Central memory CD8-positive, alpha-beta T cell (primary cell): ENCODE results near the gene BLCAP.
"Not testable (repeated sequence)": the region's sequence is repeated elsewhere in the genome, so short reads cannot be mapped to it uniquely, and the experiment has no call there.

Source experiments
- ATAC-seq: fragments of 150-1000 bp; cut with Tn5 transposase; replicated peaks from 2 replicates; pipeline ENCODE4 v1.10.0; 2022; ENCODE audit warnings: mild to moderate bottlenecking, moderate FRiP score, moderate number of reproducible peaks; ENCODE audit not compliant: poor library complexity, severe bottlenecking; ENCODE audit errors: extremely low read depth
- DNase-seq, 2 donors: peaks; one replicate each; pipeline ENCODE4 v3.0.0; 2021; ENCODE audit warnings: low spot score in 2 of 2
- H3K27ac Mint-ChIP-seq: one replicate; pipeline ENCODE4 v1.8.0; 2022; ENCODE audit warnings: low read depth, mild to moderate bottlenecking, moderate library complexity, mixed read lengths
- H3K27me3 Mint-ChIP-seq: one replicate; pipeline ENCODE4 v1.8.0; 2022; ENCODE audit warnings: mixed read lengths
- H3K36me3 Mint-ChIP-seq: one replicate; pipeline ENCODE4 v1.8.0; 2022; ENCODE audit warnings: mild to moderate bottlenecking, moderate library complexity, mixed read lengths; ENCODE audit not compliant: insufficient read depth
- H3K4me1 Mint-ChIP-seq: one replicate; pipeline ENCODE4 v1.8.0; 2022; ENCODE audit warnings: mixed read lengths
- H3K4me3 Mint-ChIP-seq: one replicate; pipeline ENCODE4 v1.8.0; 2022; ENCODE audit warnings: mild to moderate bottlenecking, moderate library complexity, mixed read lengths
- H3K9me3 Mint-ChIP-seq: one replicate; pipeline ENCODE4 v1.8.0; 2022; ENCODE audit warnings: mixed read lengths

BLCAP gene

DNA sequence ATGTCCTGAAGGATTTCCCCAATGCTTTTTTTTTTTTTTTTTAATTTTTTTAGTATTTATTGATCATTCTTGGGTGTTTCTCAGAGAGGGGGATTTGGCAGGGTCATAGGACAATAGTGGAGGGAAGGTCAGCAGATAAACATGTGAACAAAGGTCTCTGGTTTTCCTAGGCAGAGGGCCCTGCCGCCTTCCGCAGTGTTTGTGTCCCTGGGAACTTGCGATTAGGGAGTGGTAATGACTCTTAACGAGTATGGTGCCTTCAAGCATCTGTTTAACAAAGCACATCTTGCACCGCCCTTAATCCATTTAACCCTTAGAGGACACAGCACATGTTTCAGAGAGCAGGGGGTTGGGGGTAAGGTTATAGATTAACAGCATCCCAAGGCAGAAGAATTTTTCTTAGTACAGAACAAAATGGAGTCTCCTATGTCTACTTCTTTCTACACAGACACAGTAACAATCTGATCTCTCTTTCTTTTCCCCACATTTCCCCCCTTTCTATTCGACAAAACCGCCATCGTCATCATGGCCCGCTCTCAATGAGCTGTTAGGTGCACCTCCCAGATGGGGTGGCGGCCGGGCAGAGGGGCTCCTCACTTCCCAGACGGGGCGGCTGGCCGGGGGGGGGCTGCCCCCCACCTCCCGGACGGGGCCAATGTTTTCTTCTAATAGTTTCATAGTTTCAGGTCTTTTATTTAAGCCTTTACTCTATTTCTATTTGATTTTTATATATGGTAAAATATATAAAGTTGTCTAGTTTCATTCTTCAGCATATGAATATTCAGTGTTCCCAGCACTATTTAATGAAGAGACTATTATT, 22.6 kb upstream of the BLCAP start:
- H3K27me3 Mint-ChIP-seq, result peaks cover 33% of the 10 kb centered on the region
- H3K4me1 Mint-ChIP-seq, H3K36me3 Mint-ChIP-seq, H3K27ac Mint-ChIP-seq, H3K4me3 Mint-ChIP-seq, ATAC-seq, DNase-seq, H3K9me3 Mint-ChIP-seq: not testable (repeated sequence)

DNA sequence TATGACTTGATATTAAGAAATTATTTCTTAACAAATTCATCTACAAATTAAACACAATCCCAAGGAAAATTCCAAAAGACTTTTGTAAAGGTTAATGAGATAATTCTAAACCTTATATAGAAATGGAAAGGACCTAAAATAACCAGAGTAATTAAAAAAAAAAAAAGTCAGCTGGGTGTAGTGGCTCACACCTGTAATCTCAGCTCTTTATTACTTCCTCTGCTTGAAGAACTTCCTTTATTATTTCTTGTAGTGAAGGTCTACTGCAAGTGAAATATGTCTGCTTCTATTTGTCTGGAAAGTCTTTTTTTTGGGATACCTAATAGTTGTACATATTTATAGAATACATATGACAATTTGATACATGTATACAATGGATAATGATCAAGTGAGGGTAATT, 20.2 kb upstream of the BLCAP start:
- no peak overlapping the region for H3K4me3 Mint-ChIP-seq
- H3K4me1 Mint-ChIP-seq, result no peaks in the 10 kb centered on the region
- H3K9me3 Mint-ChIP-seq, result no peaks in the 10 kb centered on the region
- H3K36me3 Mint-ChIP-seq, result no peaks in the 10 kb centered on the region
- H3K27ac Mint-ChIP-seq, result no peak overlapping the region
- no peak for ATAC-seq
- DNase-seq, result no peak
- H3K27me3 Mint-ChIP-seq, result peaks cover 18% of the 10 kb centered on the region

DNA sequence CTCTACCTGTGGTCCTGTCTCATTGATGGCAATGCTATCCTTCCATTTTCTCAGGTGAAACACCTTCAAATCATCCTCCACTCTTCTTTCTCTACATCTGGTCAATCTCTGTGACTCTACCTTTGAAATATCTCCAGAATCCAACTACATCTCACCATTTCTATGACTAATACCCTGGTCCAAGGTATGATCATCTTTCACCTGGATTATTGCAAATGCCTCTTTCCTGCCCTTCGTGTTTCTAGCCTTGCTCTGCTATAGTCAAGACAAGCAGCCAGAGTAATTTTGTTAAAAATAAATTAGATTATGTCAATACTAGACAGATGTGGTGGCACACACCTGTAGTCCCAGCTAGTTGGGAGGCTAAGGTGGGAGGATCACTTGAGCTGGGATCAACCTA, 17.8 kb upstream of the BLCAP start:
- no peaks in the 10 kb centered on the region for H3K4me1 Mint-ChIP-seq
- H3K36me3 Mint-ChIP-seq, result no peaks in the 10 kb centered on the region
- no peak overlapping the region for H3K4me3 Mint-ChIP-seq
- H3K27me3 Mint-ChIP-seq, result no peaks in the 10 kb centered on the region
- no peak for ATAC-seq
- no peaks in the 10 kb centered on the region for H3K9me3 Mint-ChIP-seq
- no peak for DNase-seq
- H3K27ac Mint-ChIP-seq, result no peak overlapping the region

DNA sequence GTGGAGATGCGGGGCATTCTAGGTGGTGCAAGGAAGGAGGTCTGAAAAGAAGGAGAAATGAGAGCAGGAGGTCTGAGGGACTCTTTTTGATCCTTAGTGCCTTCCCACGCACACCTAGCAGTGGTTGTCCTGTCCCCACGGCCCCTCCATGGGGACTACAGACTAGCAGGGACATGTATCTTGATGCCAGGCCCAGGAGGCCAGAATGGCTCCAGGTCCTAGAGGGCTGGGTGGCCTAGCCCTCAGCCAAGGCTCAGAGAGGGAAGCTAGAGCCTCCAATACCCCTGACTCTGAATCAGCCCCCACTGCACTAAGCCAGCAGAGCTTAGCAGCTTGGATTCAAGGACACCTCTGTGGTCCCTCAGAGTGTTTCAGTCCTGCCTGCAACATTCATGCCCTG, 16.7 kb upstream of the BLCAP start:
- H3K4me3 Mint-ChIP-seq, result no peak overlapping the region
- H3K27me3 Mint-ChIP-seq, result no peaks in the 10 kb centered on the region
- no peak for DNase-seq
- H3K4me1 Mint-ChIP-seq, result no peaks in the 10 kb centered on the region
- H3K9me3 Mint-ChIP-seq, result no peaks in the 10 kb centered on the region
- no peaks in the 10 kb centered on the region for H3K36me3 Mint-ChIP-seq
- ATAC-seq, result no peak
- no peak overlapping the region for H3K27ac Mint-ChIP-seq

DNA sequence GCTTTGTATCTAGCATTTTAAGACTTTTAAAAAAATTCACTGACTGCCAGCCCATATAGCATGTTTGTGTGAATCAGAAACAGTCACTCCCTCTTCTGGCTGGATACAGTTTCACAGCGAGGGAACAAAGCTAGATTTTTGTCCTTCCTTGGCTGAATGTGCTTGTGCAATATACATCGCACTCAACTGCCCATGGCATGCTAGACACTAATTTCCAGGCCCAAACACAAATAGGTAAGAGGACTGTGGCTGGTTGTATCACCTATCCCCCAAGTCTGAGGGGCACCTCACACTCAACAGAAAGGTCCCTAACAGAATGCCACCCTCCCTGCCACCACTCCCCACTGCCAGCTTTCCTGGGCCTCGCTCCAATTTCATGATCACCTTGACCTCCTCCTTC, 16.2 kb upstream of the BLCAP start:
- H3K27me3 Mint-ChIP-seq, result no peaks in the 10 kb centered on the region
- H3K27ac Mint-ChIP-seq, result no peak overlapping the region
- H3K36me3 Mint-ChIP-seq, result no peaks in the 10 kb centered on the region
- no peaks in the 10 kb centered on the region for H3K4me1 Mint-ChIP-seq
- no peak overlapping the region for H3K4me3 Mint-ChIP-seq
- DNase-seq, result no peak
- ATAC-seq, result no peak
- no peaks in the 10 kb centered on the region for H3K9me3 Mint-ChIP-seq

DNA sequence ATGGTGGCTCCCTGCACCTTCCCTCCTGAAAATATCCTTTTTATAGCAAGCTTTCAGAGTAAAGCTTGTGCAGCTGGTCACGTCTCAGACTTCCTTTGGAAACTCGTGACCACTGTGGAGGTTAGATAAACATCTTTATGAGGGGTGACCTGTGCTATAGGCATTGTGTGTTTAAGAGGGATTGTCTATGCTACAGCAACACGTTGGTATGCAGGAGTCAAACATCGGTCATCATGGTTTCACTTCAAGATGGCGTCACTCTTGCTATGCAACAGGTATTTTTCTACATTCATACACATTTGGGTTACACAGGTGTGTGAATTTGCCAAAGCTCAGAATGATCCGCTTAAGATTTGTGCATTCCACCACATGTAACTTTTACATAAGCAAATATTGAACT, 14.6 kb upstream of the BLCAP start:
- no peaks in the 10 kb centered on the region for H3K36me3 Mint-ChIP-seq
- no peaks in the 10 kb centered on the region for H3K4me1 Mint-ChIP-seq
- no peak overlapping the region for H3K27ac Mint-ChIP-seq
- no peak overlapping the region for H3K4me3 Mint-ChIP-seq
- ATAC-seq (no peak), DNase-seq (no peak)
- peaks cover 12% of the 10 kb centered on the region for H3K27me3 Mint-ChIP-seq
- no peaks in the 10 kb centered on the region for H3K9me3 Mint-ChIP-seq

DNA sequence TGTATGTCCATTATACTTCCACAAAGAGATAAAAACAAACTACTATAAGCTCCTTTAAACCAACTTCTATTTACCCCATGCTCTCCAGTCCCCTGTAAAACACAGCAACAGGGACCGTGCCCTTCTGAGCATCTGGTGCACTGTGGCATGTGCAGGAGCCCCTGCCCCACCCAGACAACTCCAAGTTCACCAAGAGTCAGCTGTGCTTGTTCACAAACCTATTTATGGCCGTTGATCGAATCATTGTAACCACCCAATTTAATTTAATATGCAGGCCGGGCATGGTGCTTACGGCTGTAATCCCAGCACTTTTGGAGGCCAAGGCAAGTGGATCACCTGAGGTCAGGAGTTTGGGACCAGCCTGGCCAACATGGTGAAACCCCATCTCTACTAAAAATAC, 13.7 kb upstream of the BLCAP start:
- no peaks in the 10 kb centered on the region for H3K9me3 Mint-ChIP-seq
- ATAC-seq (no peak), DNase-seq (no peak)
- H3K27ac Mint-ChIP-seq, result no peak overlapping the region
- H3K4me3 Mint-ChIP-seq, result no peak overlapping the region
- H3K36me3 Mint-ChIP-seq, result no peaks in the 10 kb centered on the region
- no peaks in the 10 kb centered on the region for H3K4me1 Mint-ChIP-seq
- H3K27me3 Mint-ChIP-seq, result peaks cover 21% of the 10 kb centered on the region

DNA sequence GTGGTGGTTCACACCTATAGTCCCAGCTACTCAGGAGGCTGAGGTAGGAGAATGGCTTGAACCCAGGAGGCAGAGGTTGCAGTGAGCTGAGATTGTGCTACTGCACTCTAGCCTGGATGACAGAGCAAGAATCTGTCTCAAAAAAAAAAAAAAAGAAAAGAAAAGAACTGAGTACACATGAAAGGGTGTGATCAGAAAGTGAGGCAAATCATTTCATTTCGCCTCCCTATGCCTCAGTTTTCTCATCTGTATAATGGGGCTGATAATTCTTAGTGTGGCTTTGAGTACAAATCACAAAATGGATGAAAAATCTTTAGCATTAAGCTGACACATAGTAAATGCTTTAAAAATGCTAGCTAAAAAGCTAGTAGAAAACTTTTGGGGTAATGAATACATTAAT, 13.2 kb upstream of the BLCAP start:
- H3K4me3 Mint-ChIP-seq, DNase-seq, H3K36me3 Mint-ChIP-seq, H3K27ac Mint-ChIP-seq, H3K4me1 Mint-ChIP-seq, ATAC-seq, H3K9me3 Mint-ChIP-seq: not testable (repeated sequence)
- H3K27me3 Mint-ChIP-seq, result peaks cover 21% of the 10 kb centered on the region

DNA sequence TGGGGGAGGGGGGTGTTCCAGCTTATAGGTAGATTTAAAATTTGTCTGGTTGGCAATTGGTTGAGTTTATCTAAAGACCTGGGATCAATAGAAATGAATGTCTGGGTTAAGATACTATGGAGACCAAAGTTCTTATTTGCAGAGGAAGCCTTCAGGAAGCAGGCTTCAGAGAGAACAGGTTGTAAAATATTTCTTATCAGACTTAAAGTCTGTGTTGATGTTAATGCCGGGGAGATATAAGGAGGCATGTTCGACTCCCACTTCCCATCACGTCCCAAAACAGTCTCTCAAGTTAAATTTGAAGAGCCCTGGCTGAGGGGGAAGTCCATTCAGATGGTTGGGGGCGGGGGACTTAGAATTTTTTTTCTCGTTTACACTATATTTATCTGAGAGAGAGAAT, 12.3 kb upstream of the BLCAP start:
- DNase-seq (no peak), ATAC-seq (no peak)
- H3K36me3 Mint-ChIP-seq, result no peaks in the 10 kb centered on the region
- peaks cover 21% of the 10 kb centered on the region for H3K27me3 Mint-ChIP-seq
- no peaks in the 10 kb centered on the region for H3K4me1 Mint-ChIP-seq
- no peak overlapping the region for H3K4me3 Mint-ChIP-seq
- no peaks in the 10 kb centered on the region for H3K9me3 Mint-ChIP-seq
- no peak overlapping the region for H3K27ac Mint-ChIP-seq

DNA sequence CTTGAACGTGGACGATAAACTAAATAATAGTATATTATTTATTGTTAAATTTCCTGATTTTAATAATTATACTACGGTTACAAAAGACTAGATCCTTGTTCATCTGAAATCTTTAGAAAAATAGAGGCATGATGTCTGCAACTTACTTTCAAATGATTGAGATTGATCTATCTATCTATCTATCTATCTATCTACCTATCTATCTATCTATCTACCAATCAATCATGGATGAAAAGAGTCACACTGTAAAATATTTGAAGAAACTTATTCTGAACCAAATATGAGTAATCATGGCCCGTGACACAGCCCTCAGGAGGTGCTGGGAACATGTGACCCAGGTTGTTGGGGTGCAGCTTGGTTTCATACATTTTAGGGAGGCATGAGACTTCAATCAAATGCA, 11.7 kb upstream of the BLCAP start:
- DNase-seq, result no peak
- Mint-ChIP-seq H3K27me3 (peaks cover 21% of the 10 kb centered on the region), H3K4me1 (peaks cover 5% of the 10 kb centered on the region), H3K27ac (no peak overlapping the region), H3K36me3 (peaks cover 3% of the 10 kb centered on the region), H3K9me3 (no peaks in the 10 kb centered on the region), H3K4me3 (no peak overlapping the region)
- ATAC-seq, result no peak

DNA sequence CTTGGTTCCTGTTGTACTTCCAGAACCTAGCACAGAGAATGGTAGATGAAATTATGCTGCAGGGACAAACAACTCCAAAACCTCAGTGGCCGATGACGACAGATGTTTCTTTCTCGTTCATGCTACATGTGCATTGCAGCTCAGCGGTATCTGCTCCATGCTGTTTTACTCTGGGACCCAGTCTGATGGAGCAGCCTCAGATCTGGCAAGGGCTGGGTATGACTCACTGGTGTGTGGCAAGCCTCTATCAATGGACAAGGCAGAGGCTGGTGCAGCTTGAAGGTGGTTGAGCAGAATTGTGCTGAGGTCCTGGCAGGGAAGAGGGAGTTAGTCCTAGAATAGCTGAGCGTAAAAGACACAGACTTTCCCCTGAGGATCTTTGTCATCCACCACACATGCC, 10.3 kb upstream of the BLCAP start:
- H3K27me3 Mint-ChIP-seq, result peaks cover 21% of the 10 kb centered on the region
- ATAC-seq, result no peak

DNA sequence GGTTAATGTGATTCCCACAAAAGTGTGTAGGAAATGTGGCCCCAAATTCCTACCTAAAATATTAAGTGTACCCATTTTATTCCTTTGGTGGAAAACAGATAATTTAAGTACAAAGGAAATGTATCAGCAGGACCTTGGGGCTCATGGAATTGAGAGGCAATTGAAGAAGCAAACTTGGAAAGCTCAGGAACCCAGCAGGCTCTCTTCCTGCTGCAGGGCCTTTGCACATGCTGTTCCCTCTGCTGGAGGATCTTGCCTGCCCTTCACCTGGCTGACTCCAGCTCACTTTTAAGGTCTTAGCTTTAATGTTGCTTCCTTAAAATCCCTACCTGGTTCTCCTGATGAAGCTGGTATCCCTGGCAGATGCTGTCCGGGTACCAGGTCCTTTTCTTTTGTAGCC, 9.8 kb upstream of the BLCAP start:
- peaks cover 21% of the 10 kb centered on the region for H3K27me3 Mint-ChIP-seq
- H3K9me3 Mint-ChIP-seq, result no peaks in the 10 kb centered on the region
- H3K27ac Mint-ChIP-seq, result no peak overlapping the region
- DNase-seq (no peak), ATAC-seq (no peak)
- peaks cover 3% of the 10 kb centered on the region for H3K36me3 Mint-ChIP-seq
- H3K4me1 Mint-ChIP-seq, result peaks cover 7% of the 10 kb centered on the region
- no peak overlapping the region for H3K4me3 Mint-ChIP-seq

More for the DNA sequence above, 10.3 kb upstream of the BLCAP start:
- DNase-seq, result no peak
- Mint-ChIP-seq H3K4me1 (peaks cover 7% of the 10 kb centered on the region), H3K4me3 (no peak overlapping the region), H3K36me3 (peaks cover 3% of the 10 kb centered on the region), H3K9me3 (no peaks in the 10 kb centered on the region), H3K27ac (no peak overlapping the region)

DNA sequence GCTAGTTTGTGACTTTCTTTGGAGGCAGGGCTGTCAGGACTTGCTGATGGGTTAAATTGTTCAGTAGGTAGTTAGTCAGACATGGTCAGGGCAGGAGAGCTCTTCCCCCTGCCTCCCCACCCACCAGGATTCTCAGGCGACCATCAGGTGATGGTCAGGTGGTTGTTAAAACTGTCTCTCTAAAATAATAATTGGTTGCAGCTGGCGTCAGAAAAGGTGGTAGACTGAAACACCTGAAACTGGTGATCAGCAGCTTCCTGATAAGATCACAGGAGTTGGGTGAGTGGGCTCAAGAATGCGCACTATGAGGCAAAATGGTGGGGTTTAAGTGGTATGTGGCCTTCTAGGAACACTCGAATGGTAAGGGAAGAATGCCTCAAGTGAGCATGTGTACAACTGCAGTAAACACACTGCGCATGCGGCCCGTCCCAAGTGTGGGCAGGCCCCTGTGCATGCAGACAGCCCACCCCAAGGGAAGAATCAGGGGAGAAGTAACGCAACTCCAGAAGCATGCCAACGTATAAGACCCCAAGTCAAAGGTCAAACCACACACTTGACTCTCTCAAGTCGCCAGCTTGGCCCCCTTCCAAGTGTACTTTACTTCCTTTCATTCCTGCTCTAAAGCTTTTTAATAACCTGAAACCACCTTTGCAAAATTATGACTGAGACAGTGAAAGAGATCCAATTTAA, 7.9 kb upstream of the BLCAP start:
- H3K9me3 Mint-ChIP-seq, result no peaks in the 10 kb centered on the region
- H3K27ac Mint-ChIP-seq, result no peak overlapping the region
- ATAC-seq (no peak), DNase-seq (no peak)
- peaks cover 7% of the 10 kb centered on the region for H3K4me1 Mint-ChIP-seq
- peaks cover 21% of the 10 kb centered on the region for H3K27me3 Mint-ChIP-seq
- no peak overlapping the region for H3K4me3 Mint-ChIP-seq
- peaks cover 3% of the 10 kb centered on the region for H3K36me3 Mint-ChIP-seq
